ENCODE results near the gene TSPOAP1.

TSPOAP1 gene

GRCh38 chr17:58303971-58304749 is 24.4 kb downstream of the TSPOAP1 start:
- FAIRE-seq (peak; percentile 96), DNase-seq (ENCODE audit: insufficient read length) (peak; percentile 93)
- TF ChIP-seq TAF1 (IDR thresholded peaks at IDR 0.05; ENCODE audit: borderline replicate concordance, low read depth, low read length) (no peak), POLR2AphosphoS5 (IDR thresholded peaks at IDR 0.05; ENCODE audit: low read depth, low read length) (no peak), POLR2A (IDR thresholded peaks at IDR 0.05; ENCODE audit: low read depth, low read length) (no peak)

DNA sequence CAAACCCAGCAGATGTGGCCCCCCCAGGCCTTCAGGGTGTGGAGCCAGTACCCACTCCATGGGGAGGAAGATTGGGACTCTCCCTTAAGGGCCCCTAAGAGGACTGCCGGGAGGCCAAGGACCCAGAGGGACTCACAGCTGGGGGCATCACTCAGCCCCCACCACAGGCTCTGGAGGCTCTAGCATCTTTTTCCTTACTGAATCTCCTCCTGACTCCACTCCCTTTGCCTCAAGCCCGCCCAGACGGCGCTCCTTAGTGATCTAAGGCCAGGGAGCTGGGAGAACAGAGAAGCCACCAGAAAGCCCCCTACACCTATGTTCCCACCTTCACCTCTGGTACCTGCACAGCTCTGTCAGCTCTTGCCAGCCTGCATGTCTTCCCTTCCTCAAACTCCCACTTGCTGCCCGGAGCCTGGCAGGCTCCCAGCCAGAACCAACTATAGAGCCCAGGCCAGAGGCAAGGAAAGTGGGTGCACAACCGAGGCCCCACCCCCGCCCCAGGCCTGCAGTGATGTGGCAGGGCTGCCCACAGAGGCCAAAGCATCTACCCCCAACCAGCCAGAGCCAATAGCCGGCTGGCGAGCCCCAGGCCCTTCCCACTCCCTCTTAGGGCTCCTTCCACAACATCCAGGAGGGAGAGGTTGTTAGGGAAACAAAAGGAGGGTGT is 25.5 kb downstream of the TSPOAP1 start:
- DNase-seq (ENCODE audit: insufficient read length) (no peak), FAIRE-seq (no peak)
- TF ChIP-seq TAF1 (IDR thresholded peaks at IDR 0.05; ENCODE audit: borderline replicate concordance, low read depth, low read length) (no peak), POLR2AphosphoS5 (IDR thresholded peaks at IDR 0.05; ENCODE audit: low read depth, low read length) (no peak)

DNA sequence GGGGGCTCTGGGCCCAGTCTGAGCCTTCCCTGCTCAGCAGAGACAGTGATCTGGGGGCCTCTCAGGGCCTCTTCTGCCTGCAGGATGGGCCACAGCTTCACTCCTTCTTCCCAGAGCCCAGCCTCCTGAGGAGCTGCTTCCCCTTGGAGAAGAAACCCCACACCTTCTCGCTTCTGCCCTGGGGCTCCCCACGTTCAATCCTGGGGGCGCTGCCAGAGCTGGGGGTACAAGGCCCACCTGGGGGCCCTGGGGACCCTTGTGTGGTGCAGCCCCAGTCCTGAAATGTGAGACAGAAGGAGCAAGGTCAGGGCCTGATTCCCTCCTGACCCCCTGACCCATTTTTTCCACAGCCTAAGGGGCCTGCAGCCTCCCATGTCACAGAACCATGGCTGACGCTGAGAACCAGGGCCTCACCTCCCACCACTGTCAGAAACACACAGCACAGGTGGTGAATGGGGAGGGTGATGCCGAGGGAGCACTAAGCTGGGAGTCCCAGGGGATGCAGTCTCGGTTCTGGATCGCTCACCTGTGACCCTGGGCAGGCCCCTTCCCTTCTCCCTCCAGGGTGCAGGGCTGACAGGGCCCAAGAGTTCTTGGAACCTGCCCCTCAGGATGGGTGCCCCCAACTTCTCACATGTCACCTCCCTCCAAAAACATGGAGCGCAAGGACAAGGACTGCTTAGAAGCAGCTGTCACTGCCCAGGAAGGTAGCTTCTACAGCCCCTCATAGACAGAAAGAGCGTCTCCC is 26.2 kb downstream of the TSPOAP1 start:
- FAIRE-seq (no peak), DNase-seq (ENCODE audit: insufficient read length) (no peak)
- TF ChIP-seq TAF1 (IDR thresholded peaks at IDR 0.05; ENCODE audit: borderline replicate concordance, low read depth, low read length) (no peak), POLR2A (IDR thresholded peaks at IDR 0.05; ENCODE audit: low read depth, low read length) (no peak), POLR2AphosphoS5 (IDR thresholded peaks at IDR 0.05; ENCODE audit: low read depth, low read length) (no peak)

GRCh38 chr17:58301504-58302150 is 27.0 kb downstream of the TSPOAP1 start:
- DNase-seq (ENCODE audit: insufficient read length): no peak
- no peak for TF ChIP-seq TAF1 (IDR thresholded peaks at IDR 0.05; ENCODE audit: borderline replicate concordance, low read depth, low read length)
- TF ChIP-seq POLR2AphosphoS5 (IDR thresholded peaks at IDR 0.05; ENCODE audit: low read depth, low read length): no peak
- TF ChIP-seq POLR2A (IDR thresholded peaks at IDR 0.05; ENCODE audit: low read depth, low read length): no peak
- FAIRE-seq: no peak

DNA sequence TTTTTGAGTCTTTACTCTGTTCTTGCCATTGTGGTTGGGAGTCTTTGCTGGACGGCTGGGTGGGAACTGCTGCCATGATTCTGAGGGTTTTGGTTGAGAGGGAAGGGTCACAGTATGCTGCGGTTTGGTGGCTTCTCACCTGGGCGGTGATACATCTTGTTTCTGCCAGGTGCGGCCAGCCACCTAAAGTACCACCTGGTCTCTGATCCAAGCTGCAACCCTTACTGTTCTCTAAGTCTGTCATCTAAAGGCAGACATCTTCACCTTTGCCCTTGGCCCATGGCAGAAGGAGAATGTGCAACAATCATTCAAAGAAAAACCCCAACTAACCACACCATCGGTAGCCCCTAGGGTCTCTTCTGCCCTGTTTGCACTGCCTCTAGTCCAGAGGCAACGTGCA is 28.3 kb downstream of the TSPOAP1 start:
- TF ChIP-seq TAF1 (IDR thresholded peaks at IDR 0.05; ENCODE audit: borderline replicate concordance, low read depth, low read length) (no peak), POLR2A (IDR thresholded peaks at IDR 0.05; ENCODE audit: low read depth, low read length) (no peak), POLR2AphosphoS5 (IDR thresholded peaks at IDR 0.05; ENCODE audit: low read depth, low read length) (no peak)
- no peak for DNase-seq (ENCODE audit: insufficient read length)
- no peak for FAIRE-seq

- FAIRE-seq: no peak
- DNase-seq (ENCODE audit: insufficient read length): no peak
- no peak for TF ChIP-seq TAF1 (IDR thresholded peaks at IDR 0.05; ENCODE audit: borderline replicate concordance, low read depth, low read length)
- TF ChIP-seq POLR2A (IDR thresholded peaks at IDR 0.05; ENCODE audit: low read depth, low read length): no peak
- no peak for TF ChIP-seq POLR2AphosphoS5 (IDR thresholded peaks at IDR 0.05; ENCODE audit: low read depth, low read length)
Observed at GRCh38 chr17:58294034-58294433, 34.6 kb downstream of the TSPOAP1 start.

DNA sequence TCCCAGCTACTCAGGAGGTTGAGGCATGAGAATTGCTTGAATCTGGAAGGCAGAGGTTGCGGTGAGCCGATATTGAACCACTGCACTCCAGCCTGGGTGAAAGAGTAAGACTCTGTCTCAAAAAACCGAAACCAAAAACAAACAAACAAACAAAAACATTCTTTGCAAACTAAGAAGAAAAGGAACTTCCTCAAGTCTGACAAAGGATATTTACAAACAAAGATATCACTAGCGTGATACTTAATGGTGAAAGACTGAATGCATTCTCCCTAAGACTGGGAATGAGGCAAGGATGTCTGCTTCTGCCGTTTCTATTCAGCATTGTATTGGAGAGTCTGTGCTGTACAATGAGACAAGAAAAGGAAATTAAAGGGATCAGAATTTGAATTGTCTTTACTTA is 37.3 kb downstream of the TSPOAP1 start:
- FAIRE-seq: no peak
- no peak for TF ChIP-seq TAF1 (IDR thresholded peaks at IDR 0.05; ENCODE audit: borderline replicate concordance, low read depth, low read length)
- TF ChIP-seq POLR2AphosphoS5 (IDR thresholded peaks at IDR 0.05; ENCODE audit: low read depth, low read length): no peak
- no peak for TF ChIP-seq POLR2A (IDR thresholded peaks at IDR 0.05; ENCODE audit: low read depth, low read length)
- DNase-seq (ENCODE audit: insufficient read length): no peak

DNA sequence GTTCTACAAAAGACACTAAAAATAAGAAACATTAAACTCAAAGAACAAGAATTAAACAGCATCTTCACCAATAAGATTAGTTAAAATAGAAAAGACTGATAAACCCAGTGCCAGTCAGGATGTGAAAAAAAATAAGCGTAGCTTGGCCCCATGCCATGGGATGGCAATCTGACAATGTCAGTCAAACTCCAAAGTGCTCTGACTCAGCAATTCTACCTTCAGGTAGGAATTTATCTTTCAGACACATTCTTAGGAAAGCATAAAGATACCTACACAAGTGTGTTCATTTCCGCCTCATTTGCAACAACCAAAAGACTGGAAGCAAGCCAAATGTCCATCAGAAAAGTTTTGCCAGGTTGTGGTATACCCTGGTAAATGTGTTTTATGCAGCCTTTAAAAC is 38.7 kb downstream of the TSPOAP1 start:
- FAIRE-seq: no peak
- no peak for TF ChIP-seq TAF1 (IDR thresholded peaks at IDR 0.05; ENCODE audit: borderline replicate concordance, low read depth, low read length)
- TF ChIP-seq POLR2AphosphoS5 (IDR thresholded peaks at IDR 0.05; ENCODE audit: low read depth, low read length): no peak
- no peak for TF ChIP-seq POLR2A (IDR thresholded peaks at IDR 0.05; ENCODE audit: low read depth, low read length)
- DNase-seq (ENCODE audit: insufficient read length): no peak

- DNase-seq (ENCODE audit: insufficient read length) (no peak), FAIRE-seq (no peak)
- TF ChIP-seq TAF1 (IDR thresholded peaks at IDR 0.05; ENCODE audit: borderline replicate concordance, low read depth, low read length) (no peak), POLR2AphosphoS5 (IDR thresholded peaks at IDR 0.05; ENCODE audit: low read depth, low read length) (no peak), POLR2A (IDR thresholded peaks at IDR 0.05; ENCODE audit: low read depth, low read length) (no peak)
Observed at GRCh38 chr17:58285422-58285810, 43.2 kb downstream of the TSPOAP1 start.

- DNase-seq (ENCODE audit: insufficient read length) (no peak), FAIRE-seq (no peak)
- TF ChIP-seq TAF1 (IDR thresholded peaks at IDR 0.05; ENCODE audit: borderline replicate concordance, low read depth, low read length) (no peak), POLR2AphosphoS5 (IDR thresholded peaks at IDR 0.05; ENCODE audit: low read depth, low read length) (no peak), POLR2A (IDR thresholded peaks at IDR 0.05; ENCODE audit: low read depth, low read length) (no peak)
Observed at GRCh38 chr17:58284613-58285421, 43.8 kb downstream of the TSPOAP1 start.

Data from GM12892 (cell line).